ENCODE results near the gene PPP2R5D. TPM values are rescaled to one million over a fixed set of nuclear protein-coding genes. Genes with fewer than 3 reads are reported as not detected.

Gene PPP2R5D
- total and polyA plus RNA-seq, 4 experiments from 2014 or later, result 22.3 to 38.0 (median 33.7) TPM

GRCh38 chr6:43013843-43014433, 29.6 kb downstream of the PPP2R5D start, which contains the start of the genes KLHDC3 and MEA1:
TSS of gene KLHDC3 (plus strand) at chr6:43014249. CDS start at chr6:43017193, 2,944 bp downstream.
TSS of gene MEA1 (minus strand) at chr6:43013946. CDS start at chr6:43013813, 133 bp downstream.
- H3K27ac ChIP-seq (ENCODE audit: low read depth, low read length), result peak within 1 kb of the TSS; percentile 71
- H3K4me3 Mint-ChIP-seq, result peak within 1 kb of the TSS; percentile 91 to 97 (median 94)
- H3K9me3 ChIP-seq (ENCODE audit: control insufficient read depth in 1 of 2, low read length in 2 of 2), result no peaks in the 10 kb centered on the region
- ChIA-PET POLR2A (ENCODE audit: partially characterized antibody) (interaction anchor here (0.6 to 5.5 kb wide), 31 partner anchors 8 to 725 kb away, joined by 3 to 73 read pairs (median 4); partner anchors contain the start of genes ABCC10, BICRAL, CNPY3 and CUL7), CTCF (ENCODE audit: partially characterized antibody) (interaction anchor here (0.7 to 2.1 kb wide), 7 partner anchors 10 to 130 kb away, joined by 3 to 7 read pairs (median 3); partner anchors contain the start of genes CNPY3, CUL7, KLC4 and MRPL2)
- H3K36me3 Mint-ChIP-seq, result peaks cover 19 to 61% of the 10 kb centered on the region in 2 donors
- peaks cover 54% of the 10 kb centered on the region for H3K4me1 ChIP-seq (ENCODE audit: insufficient read depth, low read length)
- H3K27me3 ChIP-seq (ENCODE audit: insufficient read depth, low read length), result no peaks in the 10 kb centered on the region
- peak within 1 kb of the TSS; percentile 75 to 84 for H3K4me3 ChIP-seq (ENCODE audit: low read length in 2 of 2)
- H3K9me3 Mint-ChIP-seq, result peaks cover 0 to 6% (median 0%) of the 10 kb centered on the region in 8 donors
- H3K27me3 Mint-ChIP-seq, result no peaks in the 10 kb centered on the region
- intact Hi-C loops (cut with micrococcal nuclease), result loop anchor here (1.0 to 5.0 kb wide), 10 partner anchors 7 to 451 kb away; partner anchors contain the start of genes CNPY3, CUL7, KLC4 and MRPL2
- peak within 1 kb of the TSS; percentile 75 to 98 (median 94) for H3K27ac Mint-ChIP-seq
- H3K4me1 Mint-ChIP-seq, result peaks cover 39 to 71% (median 56%) of the 10 kb centered on the region in 4 donors
- peaks cover 37% of the 10 kb centered on the region for H3K36me3 ChIP-seq (ENCODE audit: insufficient read depth, low read length)
- peak; percentile 98 to 100 (median 100) for DNase-seq

- Histone ChIP-seq H3K4me3 (ENCODE audit: low read length in 2 of 2) (peak overlapping the region; percentile 37 to 75), H3K27ac (ENCODE audit: low read depth, low read length) (peak overlapping the region; percentile 48), H3K4me1 (ENCODE audit: insufficient read depth, low read length) (peaks cover 54% of the 10 kb centered on the region), H3K36me3 (ENCODE audit: insufficient read depth, low read length) (peaks cover 35% of the 10 kb centered on the region), H3K9me3 (ENCODE audit: control insufficient read depth in 1 of 2, low read length in 2 of 2) (no peaks in the 10 kb centered on the region), H3K27me3 (ENCODE audit: insufficient read depth, low read length) (no peaks in the 10 kb centered on the region)
- intact Hi-C loops (cut with micrococcal nuclease), result loop anchor here (1.0 to 5.0 kb wide), 8 partner anchors 30 to 451 kb away; partner anchors contain the start of genes CNPY3, CUL7, KLC4 and MRPL2
- ChIA-PET POLR2A (ENCODE audit: partially characterized antibody) (interaction anchor here (0.6 to 5.5 kb wide), 29 partner anchors 8 to 726 kb away, joined by 3 to 73 read pairs (median 4); partner anchors contain the start of genes ABCC10, BICRAL, CNPY3 and CUL7), CTCF (ENCODE audit: partially characterized antibody) (interaction anchor here (0.7 to 2.1 kb wide), 7 partner anchors 10 to 129 kb away, joined by 3 to 7 read pairs (median 3); partner anchors contain the start of genes CNPY3, CUL7, KLC4 and MRPL2)
- no peak for DNase-seq
- H3K27me3 Mint-ChIP-seq, result no peaks in the 10 kb centered on the region
- peak overlapping the region; percentile 91 to 97 (median 94) for H3K4me3 Mint-ChIP-seq
- peak overlapping the region; percentile 75 to 98 (median 94) for H3K27ac Mint-ChIP-seq
- H3K9me3 Mint-ChIP-seq, result peaks cover 0 to 6% (median 0%) of the 10 kb centered on the region in 8 donors
- H3K4me1 Mint-ChIP-seq, result peaks cover 39 to 75% (median 57%) of the 10 kb centered on the region in 4 donors
- peaks cover 19 to 61% of the 10 kb centered on the region in 2 donors for H3K36me3 Mint-ChIP-seq
These were observed 30.1 kb downstream of the PPP2R5D start for GRCh38 chr6:43014434-43014909.

GRCh38 chr6:43016176-43016942, 32.0 kb downstream of the PPP2R5D start:
- peaks cover 18% of the 10 kb centered on the region for H3K36me3 ChIP-seq (ENCODE audit: insufficient read depth, low read length)
- Mint-ChIP-seq H3K27ac (peak overlapping the region in 5 of 7 donors; percentile 30 to 92 (median 37)), H3K36me3 (peaks cover 19 to 50% of the 10 kb centered on the region in 2 donors), H3K27me3 (no peaks in the 10 kb centered on the region), H3K4me1 (peaks cover 41 to 80% (median 57%) of the 10 kb centered on the region in 4 donors), H3K9me3 (peaks cover 0 to 4% (median 0%) of the 10 kb centered on the region in 8 donors), H3K4me3 (peak overlapping the region in 6 of 8 donors; percentile 13 to 60 (median 52))
- no peaks in the 10 kb centered on the region for H3K9me3 ChIP-seq (ENCODE audit: control insufficient read depth in 1 of 2, low read length in 2 of 2)
- ChIA-PET POLR2A (ENCODE audit: partially characterized antibody) (interaction anchor here (0.8 to 5.5 kb wide), 5 partner anchors 33 to 87 kb away, joined by 3 to 73 read pairs (median 6); partner anchors contain the start of genes CNPY3, CUL7, KLC4 and MRPL2), CTCF (ENCODE audit: partially characterized antibody) (interaction anchor here (1.1 kb wide), 1 partner anchor 38 kb away, joined by 3 read pairs; the partner anchor contains the start of gene CUL7)
- H3K27ac ChIP-seq (ENCODE audit: low read depth, low read length), result peak overlapping the region; percentile 32
- intact Hi-C loops (cut with micrococcal nuclease), result no loop called here
- no peaks in the 10 kb centered on the region for H3K27me3 ChIP-seq (ENCODE audit: insufficient read depth, low read length)
- no peak overlapping the region for H3K4me3 ChIP-seq (ENCODE audit: low read length in 2 of 2)
- H3K4me1 ChIP-seq (ENCODE audit: insufficient read depth, low read length), result peaks cover 62% of the 10 kb centered on the region
- DNase-seq, result no peak

- Histone ChIP-seq H3K4me1 (ENCODE audit: insufficient read depth, low read length) (peaks cover 57% of the 10 kb centered on the region), H3K27ac (ENCODE audit: low read depth, low read length) (peak overlapping the region; percentile 32), H3K9me3 (ENCODE audit: control insufficient read depth in 1 of 2, low read length in 2 of 2) (no peaks in the 10 kb centered on the region), H3K27me3 (ENCODE audit: insufficient read depth, low read length) (no peaks in the 10 kb centered on the region), H3K4me3 (ENCODE audit: low read length in 2 of 2) (no peak overlapping the region), H3K36me3 (ENCODE audit: insufficient read depth, low read length) (peaks cover 13% of the 10 kb centered on the region)
- peaks cover 0 to 4% (median 0%) of the 10 kb centered on the region in 8 donors for H3K9me3 Mint-ChIP-seq
- no peaks in the 10 kb centered on the region for H3K27me3 Mint-ChIP-seq
- H3K4me1 Mint-ChIP-seq, result peaks cover 38 to 81% (median 55%) of the 10 kb centered on the region in 4 donors
- CTCF ChIA-PET (ENCODE audit: partially characterized antibody), result interaction anchor here (1.1 kb wide), 1 partner anchor 37 kb away, joined by 3 read pairs; the partner anchor contains the start of gene CUL7
- H3K4me3 Mint-ChIP-seq, result no peak overlapping the region
- no peak overlapping the region for H3K27ac Mint-ChIP-seq
- DNase-seq, result no peak
- POLR2A ChIA-PET (ENCODE audit: partially characterized antibody), result interaction anchor here (0.8 to 5.5 kb wide), 5 partner anchors 33 to 87 kb away, joined by 3 to 73 read pairs (median 6); partner anchors contain the start of genes CNPY3, CUL7, KLC4 and MRPL2
- H3K36me3 Mint-ChIP-seq, result peaks cover 19 to 48% of the 10 kb centered on the region in 2 donors
- intact Hi-C loops (cut with micrococcal nuclease), result no loop called here
These were observed 32.6 kb downstream of the PPP2R5D start for GRCh38 chr6:43016943-43017334.

- H3K4me1 Mint-ChIP-seq, result peaks cover 20 to 67% (median 41%) of the 10 kb centered on the region in 4 donors
- ChIA-PET CTCF (ENCODE audit: partially characterized antibody) (no interaction called here), POLR2A (ENCODE audit: partially characterized antibody) (interaction anchor here (0.5 to 1.0 kb wide), 2 partner anchors 35 to 44 kb away, joined by 3 read pairs; partner anchors contain the start of gene CUL7)
- H3K4me3 Mint-ChIP-seq, result peak overlapping the region in 5 of 8 donors; percentile 20 to 78 (median 63)
- Histone ChIP-seq H3K4me1 (ENCODE audit: insufficient read depth, low read length) (peaks cover 58% of the 10 kb centered on the region), H3K27me3 (ENCODE audit: insufficient read depth, low read length) (no peaks in the 10 kb centered on the region), H3K4me3 (ENCODE audit: low read length in 2 of 2) (no peak overlapping the region), H3K9me3 (ENCODE audit: control insufficient read depth in 1 of 2, low read length in 2 of 2) (no peaks in the 10 kb centered on the region), H3K36me3 (ENCODE audit: insufficient read depth, low read length) (peaks cover 14% of the 10 kb centered on the region), H3K27ac (ENCODE audit: low read depth, low read length) (no peak overlapping the region)
- DNase-seq, result no peak
- H3K27ac Mint-ChIP-seq, result peak overlapping the region in 4 of 7 donors; percentile 13 to 89 (median 56)
- H3K9me3 Mint-ChIP-seq, result peaks cover 0 to 4% (median 0%) of the 10 kb centered on the region in 8 donors
- no peaks in the 10 kb centered on the region for H3K27me3 Mint-ChIP-seq
- intact Hi-C loops (cut with micrococcal nuclease), result no loop called here
- peaks cover 21 to 32% of the 10 kb centered on the region in 2 donors for H3K36me3 Mint-ChIP-seq
These were observed 34.8 kb downstream of the PPP2R5D start for GRCh38 chr6:43019152-43019551.

- Mint-ChIP-seq H3K36me3 (peaks cover 30 to 42% of the 10 kb centered on the region in 2 donors), H3K27me3 (no peaks in the 10 kb centered on the region), H3K9me3 (peaks cover 0 to 1% (median 0%) of the 10 kb centered on the region in 8 donors), H3K4me3 (peak overlapping the region; percentile 58 to 98 (median 76)), H3K27ac (peak overlapping the region; percentile 16 to 83 (median 55)), H3K4me1 (peaks cover 17 to 66% (median 38%) of the 10 kb centered on the region in 4 donors)
- peaks cover 24% of the 10 kb centered on the region for H3K36me3 ChIP-seq (ENCODE audit: insufficient read depth, low read length)
- intact Hi-C loops (cut with micrococcal nuclease), result no loop called here
- no peaks in the 10 kb centered on the region for H3K9me3 ChIP-seq (ENCODE audit: control insufficient read depth in 1 of 2, low read length in 2 of 2)
- POLR2A ChIA-PET (ENCODE audit: partially characterized antibody), result interaction anchor here (0.8 to 4.6 kb wide), 6 partner anchors 23 to 41 kb away, joined by 3 to 40 read pairs (median 12); partner anchors contain the start of genes CUL7, KLC4, MRPL2 and PEX6
- H3K27ac ChIP-seq (ENCODE audit: low read depth, low read length), result no peak overlapping the region
- no peak overlapping the region for H3K4me3 ChIP-seq (ENCODE audit: low read length in 2 of 2)
- no peak for DNase-seq
- CTCF ChIA-PET (ENCODE audit: partially characterized antibody), result interaction anchor here (1.0 to 1.4 kb wide), 3 partner anchors 17 to 124 kb away, joined by 3 to 6 read pairs (median 3); partner anchors contain the start of gene CUL7
- no peaks in the 10 kb centered on the region for H3K27me3 ChIP-seq (ENCODE audit: insufficient read depth, low read length)
- H3K4me1 ChIP-seq (ENCODE audit: insufficient read depth, low read length), result peaks cover 54% of the 10 kb centered on the region
These were observed 35.8 kb downstream of the PPP2R5D start for GRCh38 chr6:43020052-43020705.
